ENCODE measurements around the gene SLC1A2.

SLC1A2 gene

GRCh38 chr11:35375332-35376117, 43.8 kb downstream of the SLC1A2 start:
- DNase-seq = no peak

DNA sequence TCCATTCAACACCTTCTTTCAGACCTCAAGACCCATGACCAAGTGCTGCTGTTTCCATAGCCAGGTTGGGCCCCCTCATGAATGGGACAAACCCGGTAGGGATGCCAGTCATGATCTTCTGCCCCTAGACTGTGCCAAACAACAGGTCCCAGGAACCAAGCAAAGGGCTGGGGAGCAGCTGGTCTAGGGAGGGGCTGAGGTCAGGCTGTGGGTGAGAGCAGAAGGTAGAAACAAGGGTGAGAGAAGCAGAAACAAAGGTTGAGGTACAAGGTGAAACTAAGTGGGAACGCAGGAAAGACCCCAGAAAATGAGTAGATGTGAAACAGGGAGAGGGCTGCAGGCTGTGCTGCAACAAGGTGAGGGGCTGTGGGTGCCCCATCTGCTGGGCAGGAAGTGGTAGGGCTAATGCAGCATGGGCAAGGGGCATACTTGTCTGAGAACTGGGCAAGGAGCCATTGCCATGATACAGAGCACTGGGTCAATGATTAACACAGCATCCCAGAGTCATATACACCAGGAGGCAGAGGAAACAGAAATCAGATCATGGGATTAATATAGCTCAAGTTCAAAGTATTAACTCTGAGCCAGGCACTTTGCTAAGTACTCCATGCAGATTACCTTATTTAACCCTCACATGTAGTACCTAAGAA, 45.9 kb downstream of the SLC1A2 start:
- DNase-seq = no peak

DNA sequence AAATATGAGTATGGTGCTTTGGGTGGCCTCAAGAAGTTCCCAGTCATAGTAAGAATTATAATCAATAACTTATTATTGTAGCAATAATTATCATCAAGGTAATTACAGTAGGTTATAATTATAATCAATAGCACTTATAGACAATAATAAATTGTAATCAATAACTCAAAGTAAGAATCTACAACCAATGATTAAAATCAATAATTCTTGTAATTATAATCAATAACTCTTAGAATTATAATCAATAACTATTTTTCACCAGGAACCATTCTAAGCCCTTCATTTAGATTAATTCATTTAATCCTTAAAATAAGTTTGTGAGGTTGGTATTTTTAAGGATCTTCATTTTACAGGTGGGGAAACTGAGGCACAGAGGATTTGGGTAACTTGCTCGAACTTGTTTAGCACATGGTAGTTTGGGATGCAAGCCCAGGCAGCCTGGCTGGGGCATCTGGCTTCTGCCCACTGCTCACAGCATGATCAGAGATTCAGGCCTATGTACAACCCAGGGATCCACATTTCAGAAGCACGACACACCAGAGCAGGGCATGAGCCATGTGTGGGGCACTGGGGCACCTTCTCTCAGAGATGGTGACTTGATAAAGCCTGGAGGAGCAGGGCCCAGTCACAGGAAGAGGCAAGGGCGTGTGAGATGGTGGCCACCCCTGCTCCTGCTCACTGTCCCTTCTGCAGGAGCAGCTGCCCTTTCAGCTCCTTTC, 46.6 kb downstream of the SLC1A2 start:
- no peak for DNase-seq

DNA sequence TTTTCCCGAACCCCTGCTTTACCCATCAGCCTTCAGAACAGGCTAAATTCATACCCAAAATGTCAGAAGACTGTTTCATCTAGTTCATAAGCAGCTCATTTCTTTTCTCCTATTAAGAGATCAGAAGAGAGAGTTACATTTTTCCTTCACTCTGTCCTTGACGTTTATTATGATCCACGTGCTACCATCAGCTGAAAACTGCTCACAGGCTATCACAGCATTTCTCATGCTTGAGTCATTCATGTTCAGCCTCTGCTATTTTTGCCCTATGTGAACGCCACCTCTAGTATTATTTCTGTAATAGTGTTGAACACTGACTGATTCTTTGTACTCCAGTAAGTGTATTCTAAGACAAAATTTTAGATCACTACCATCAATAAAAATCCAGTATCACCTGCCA, 51.9 kb downstream of the SLC1A2 start:
- DNase-seq = no peak

- no peak for DNase-seq
These were observed 52.6 kb downstream of the SLC1A2 start for GRCh38 chr11:35366798-35367197.

GRCh38 chr11:35365961-35366360, 53.4 kb downstream of the SLC1A2 start:
- no peak for DNase-seq

DNA sequence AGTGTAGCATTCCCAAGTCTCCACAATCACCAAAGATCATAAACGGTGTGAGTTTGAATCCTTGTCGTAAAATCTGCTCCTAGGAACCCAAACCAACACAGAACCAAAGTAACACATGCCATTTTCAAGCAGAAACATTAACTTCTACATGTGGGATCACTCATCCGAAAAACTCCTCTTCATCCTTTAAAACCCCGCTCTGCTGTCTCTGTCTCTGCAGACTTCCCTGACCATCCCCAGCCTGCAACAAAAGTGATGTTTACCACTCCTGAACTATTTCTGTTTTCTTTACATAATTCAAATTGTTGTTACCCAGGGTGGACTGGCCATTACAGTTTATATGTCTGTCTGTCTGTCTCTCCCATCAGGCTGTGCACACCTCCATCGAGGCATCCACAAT, 54.0 kb downstream of the SLC1A2 start:
- no peak for DNase-seq

DNA sequence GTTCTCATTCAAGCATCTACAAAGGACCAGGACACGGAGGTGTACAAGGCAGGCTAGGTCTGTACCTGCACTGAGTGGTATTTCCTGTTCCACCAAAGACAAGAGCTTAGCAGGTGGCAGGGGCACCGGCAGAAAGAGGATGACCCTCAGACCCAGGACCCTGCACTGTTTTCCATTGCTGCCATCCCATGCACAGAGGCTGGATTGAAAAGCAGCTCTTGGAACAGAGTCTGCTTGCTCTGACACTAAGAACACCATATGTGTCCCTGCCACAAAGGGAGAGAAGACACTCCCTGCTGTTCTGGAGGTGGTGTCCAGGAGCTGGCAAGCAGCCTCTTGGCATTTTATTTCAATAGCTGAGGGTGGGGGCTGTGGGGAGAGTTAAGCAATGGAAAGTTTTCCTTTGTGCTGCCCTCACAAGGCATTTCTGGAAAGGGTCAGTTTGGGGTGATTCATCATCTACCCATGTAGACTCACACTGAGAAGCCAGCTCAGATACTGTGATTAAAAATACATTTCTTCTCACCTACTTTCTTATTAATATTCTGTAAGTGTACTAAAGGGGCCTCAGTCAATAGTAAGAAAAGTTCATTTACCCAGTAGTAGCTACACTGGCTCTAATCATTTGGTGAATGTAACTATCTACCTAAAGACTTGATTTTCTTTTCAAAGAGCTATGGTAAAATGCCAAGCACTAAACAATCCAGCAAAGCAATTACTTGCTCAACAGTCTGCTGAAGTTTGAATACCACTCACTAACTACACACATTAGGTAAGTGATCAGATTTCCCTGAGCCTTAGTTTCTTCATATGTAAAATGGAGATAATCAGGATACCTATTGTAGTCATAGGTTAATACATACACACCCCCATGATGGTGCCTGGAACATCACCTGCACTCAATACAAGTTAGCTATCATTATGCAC, 55.2 kb downstream of the SLC1A2 start:
- DNase-seq = no peak

- DNase-seq = no peak
These were observed 56.0 kb downstream of the SLC1A2 start for GRCh38 chr11:35363246-35363801.

- no peak for DNase-seq
These were observed 56.8 kb downstream of the SLC1A2 start for GRCh38 chr11:35362521-35362980.

DNA sequence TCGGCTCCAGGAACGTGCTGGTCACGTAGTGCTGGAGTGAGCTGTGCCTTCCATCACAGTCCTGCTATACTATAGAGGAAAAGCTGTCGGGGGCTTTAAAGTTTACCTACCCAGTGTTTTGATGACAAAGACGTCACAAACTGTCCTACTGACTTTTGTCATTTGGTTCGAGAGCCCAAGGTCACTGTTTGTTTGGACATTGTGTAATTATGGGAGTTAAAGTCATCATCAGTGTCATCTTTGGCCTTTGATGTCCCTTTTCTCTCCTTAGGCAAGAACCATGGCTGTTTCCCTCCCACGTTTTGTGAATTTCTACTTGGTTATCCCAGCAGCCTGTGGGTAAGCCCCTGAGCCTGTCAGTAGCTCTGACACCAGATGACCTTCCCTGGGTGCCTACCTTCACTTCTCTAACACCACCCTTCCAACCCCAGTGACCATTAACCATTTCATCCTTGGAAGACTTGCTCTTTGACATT, 59.3 kb downstream of the SLC1A2 start:
- no peak for DNase-seq

DNA sequence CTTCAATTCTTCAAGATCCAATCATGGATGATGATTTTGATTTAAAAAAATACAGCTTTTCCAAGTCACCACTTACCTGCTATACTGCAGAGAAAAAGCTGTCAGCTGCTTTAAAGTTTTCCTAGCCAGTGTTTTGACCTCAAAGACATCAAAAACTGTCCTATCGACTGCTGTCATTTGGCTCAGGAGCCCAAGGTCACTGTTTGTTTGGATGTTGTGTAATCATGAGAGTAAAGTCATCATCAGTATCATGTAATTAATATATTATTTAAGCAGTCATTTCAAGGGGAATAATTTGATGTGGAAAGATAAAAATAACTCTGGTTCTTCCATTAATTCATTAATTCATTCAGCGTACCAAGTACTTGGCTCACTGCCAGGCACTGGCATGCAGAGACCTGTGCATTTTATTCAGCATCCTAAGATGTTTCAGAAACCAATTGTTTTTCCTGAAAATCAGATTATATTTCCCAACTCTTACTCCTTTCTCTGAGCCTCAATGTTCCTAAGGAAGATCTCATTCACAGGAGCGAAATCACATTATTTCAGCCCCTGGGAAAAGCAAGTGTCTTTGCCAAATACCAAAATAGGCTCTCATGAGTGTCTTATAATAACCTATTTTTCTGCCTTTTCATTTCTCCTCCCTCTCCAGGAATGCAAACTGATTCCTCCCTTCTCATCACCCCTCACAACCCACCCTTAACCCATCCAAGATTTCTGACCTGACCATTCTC, 59.9 kb downstream of the SLC1A2 start:
- DNase-seq = peak; percentile 73

- no peak for DNase-seq
These were observed 61.0 kb downstream of the SLC1A2 start for GRCh38 chr11:35358391-35358790.

GRCh38 chr11:35357923-35358322, 61.4 kb downstream of the SLC1A2 start:
- DNase-seq = no peak

DNA sequence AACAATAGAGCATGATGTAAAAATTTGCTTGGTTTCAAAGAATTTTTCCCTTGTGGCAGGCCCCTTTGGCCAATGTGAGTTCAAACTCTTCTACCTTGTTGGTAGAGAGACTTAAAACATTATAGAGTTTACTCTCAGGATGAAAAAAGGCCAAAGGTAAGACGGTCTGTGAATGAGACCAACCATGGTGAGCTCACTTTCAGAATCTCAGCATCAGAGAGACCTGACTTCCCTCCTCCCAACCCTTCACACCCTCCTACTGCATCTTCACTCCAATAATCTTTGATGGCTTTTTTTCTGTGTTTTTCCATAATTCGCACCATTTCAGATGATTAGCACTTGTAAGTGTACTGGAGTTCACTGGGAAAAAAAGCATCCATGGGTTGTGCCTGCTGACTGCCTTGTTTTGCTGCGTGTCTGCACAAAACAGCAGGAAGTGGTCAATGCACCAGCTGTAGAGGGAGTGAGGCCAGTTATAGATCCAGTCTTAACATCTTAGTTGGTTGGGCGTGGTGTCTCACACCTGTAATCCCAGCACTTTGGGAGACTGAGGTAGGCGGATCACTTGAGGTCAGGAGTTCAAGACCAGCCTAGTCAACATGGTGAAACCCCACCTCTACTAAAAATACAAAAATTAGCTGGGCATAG, 64.1 kb downstream of the SLC1A2 start:
- DNase-seq = no peak

DNA sequence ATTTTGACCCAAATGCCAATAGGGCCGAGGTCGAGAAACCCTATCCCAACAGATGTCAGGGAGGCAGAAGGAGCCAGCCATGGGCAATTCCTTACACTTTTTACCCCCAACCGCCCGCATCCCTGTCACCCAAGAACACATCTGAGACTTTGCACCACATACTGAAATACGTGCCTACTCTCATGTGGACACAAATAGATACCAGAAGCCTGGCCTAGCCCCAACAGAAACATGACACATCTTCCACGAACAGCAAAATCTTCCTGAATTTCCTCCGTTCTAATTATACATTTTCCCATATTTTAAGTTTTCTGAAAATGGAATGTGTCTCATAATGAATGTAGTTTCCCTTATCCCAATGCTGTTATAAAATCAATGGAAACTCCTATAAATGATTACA, 64.7 kb downstream of the SLC1A2 start:
- no peak for DNase-seq

DNA sequence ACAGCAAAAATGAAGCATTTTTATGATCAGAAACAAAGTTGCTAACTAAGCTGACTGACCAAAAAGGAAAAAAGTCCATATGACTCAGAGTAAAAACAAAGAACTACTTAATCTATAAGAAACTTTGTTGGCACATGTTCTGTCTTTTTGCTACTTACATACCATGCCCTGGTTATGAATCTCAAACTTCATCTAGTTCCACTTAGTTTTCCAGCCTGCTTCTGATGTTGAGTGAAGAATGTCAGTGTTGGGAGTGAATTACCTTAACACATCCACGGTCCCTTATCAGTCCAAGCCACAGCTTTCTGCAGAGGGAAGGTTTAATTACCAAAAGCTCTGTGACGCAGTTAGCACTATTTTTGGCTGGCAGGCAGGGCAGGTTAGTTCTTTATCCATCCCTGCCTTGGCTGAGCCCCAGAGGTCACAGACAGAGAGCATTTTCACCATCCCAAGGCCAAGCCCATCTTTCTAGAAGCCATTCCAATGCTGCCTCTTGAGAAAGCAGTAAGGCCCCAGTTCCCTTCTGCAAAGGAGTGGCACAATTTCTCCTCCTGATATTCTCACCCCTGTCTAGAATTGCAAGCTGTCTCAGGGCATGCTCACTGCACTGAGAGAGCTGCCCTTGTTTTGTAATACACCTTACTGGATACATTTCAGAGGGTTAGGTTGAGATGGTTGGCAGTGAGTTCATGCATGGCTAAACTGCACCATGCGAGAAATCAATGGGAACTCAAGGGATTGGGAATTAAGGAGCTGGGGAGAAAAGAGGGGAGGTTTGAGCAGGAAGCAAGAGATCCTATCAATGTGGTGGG, 67.1 kb downstream of the SLC1A2 start:
- no peak for DNase-seq

DNA sequence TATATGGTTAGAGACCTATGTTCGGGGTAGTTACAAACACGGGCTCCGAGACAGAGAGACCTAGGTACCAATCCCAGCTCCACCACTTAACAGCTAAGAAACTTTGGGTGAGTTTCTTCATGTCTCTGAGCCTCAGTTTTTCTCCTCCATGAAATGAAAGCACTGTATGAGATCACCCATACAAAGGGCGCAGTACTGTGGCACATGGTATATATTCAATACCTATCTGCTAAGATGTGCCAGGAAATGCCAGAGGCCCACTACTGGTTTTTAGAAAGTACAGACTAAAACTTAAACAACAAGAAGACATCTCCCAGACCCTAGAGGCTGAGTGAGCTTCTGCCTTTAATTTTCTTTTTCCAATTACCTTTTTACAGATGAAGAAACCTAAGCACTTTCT, 69.5 kb downstream of the SLC1A2 start:
- no peak for DNase-seq

GRCh38 chr11:35348898-35349687, 70.3 kb downstream of the SLC1A2 start:
- DNase-seq = no peak

All from NCI-H1105 treated with DMSO at 0.1 percent for 48 hours (cell line).